ENCODE measurements around the gene CXCR2. TPM values are rescaled to one million over a fixed set of nuclear protein-coding genes. Genes with fewer than 3 reads are reported as not detected.

CXCR2 gene
- total RNA-seq, 2 experiments from 2014 or later, result not detected

DNA sequence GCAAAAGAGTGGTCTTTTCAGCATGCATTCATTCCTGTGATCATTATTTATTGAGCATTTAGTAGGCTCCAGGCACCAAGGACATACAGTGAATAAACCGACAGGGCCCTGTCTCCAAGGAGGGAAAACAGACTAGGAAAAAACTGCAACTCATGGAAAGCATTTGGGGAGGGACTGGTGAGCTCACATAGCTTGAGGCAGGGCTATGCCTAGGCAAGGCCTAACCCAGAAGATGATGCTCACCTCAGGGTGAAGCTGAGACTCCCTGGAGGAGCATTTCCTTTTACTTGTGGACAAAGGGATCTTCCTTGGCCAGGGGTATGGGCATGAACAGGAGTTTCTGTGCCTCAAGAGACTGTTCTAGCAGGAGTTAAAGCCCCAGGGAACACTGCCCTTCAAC lies 37.0 kb downstream of the CXCR2 start:
- Histone ChIP-seq H3K4me1 (ENCODE audit: insufficient read depth, low read length, poor library complexity, severe bottlenecking) (no peaks in the 10 kb centered on the region), H3K9me3 (ENCODE audit: low read length) (no peaks in the 10 kb centered on the region), H3K4me2 (ENCODE audit: low read length) (no peak overlapping the region), H3K79me2 (ENCODE audit: insufficient read depth, low read depth, low read length) (no peaks in the 10 kb centered on the region), H4K20me1 (ENCODE audit: insufficient read depth, low read length) (no peaks in the 10 kb centered on the region), H3K9me2 (ENCODE audit: insufficient read depth, low read length) (no peaks in the 10 kb centered on the region), H3K4me3 (ENCODE audit: low read depth, low read length, poor library complexity, severe bottlenecking) (no peak overlapping the region), H3K36me3 (ENCODE audit: insufficient read depth, low read length) (no peaks in the 10 kb centered on the region), H3K27ac (ENCODE audit: low read depth, low read length, poor library complexity, severe bottlenecking) (no peak overlapping the region), H2AFZ (ENCODE audit: low read length) (no peak overlapping the region)
- BruUV-seq (replicated peaks), result no TSS peak
- TF ChIP-seq, protein P1, sequence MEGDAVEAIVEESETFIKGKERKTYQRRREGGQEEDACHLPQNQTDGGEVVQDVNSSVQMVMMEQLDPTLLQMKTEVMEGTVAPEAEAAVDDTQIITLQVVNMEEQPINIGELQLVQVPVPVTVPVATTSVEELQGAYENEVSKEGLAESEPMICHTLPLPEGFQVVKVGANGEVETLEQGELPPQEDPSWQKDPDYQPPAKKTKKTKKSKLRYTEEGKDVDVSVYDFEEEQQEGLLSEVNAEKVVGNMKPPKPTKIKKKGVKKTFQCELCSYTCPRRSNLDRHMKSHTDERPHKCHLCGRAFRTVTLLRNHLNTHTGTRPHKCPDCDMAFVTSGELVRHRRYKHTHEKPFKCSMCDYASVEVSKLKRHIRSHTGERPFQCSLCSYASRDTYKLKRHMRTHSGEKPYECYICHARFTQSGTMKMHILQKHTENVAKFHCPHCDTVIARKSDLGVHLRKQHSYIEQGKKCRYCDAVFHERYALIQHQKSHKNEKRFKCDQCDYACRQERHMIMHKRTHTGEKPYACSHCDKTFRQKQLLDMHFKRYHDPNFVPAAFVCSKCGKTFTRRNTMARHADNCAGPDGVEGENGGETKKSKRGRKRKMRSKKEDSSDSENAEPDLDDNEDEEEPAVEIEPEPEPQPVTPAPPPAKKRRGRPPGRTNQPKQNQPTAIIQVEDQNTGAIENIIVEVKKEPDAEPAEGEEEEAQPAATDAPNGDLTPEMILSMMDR (conservative IDR thresholded peaks at IDR 0.05; ENCODE audit: low read length), result no peak
- TF ChIP-seq EZH2phosphoT487 (IDR thresholded peaks at IDR 0.05; ENCODE audit: borderline replicate concordance, low read depth, low read length), result no peak
- ChIA-PET CTCF (ENCODE audit: unreplicated experiment) (no interaction called here), POLR2A (interaction anchor here (0.6 kb wide), 1 partner anchor 391 kb away, joined by 3 read pairs; no protein-coding TSS in a partner anchor)
- intact Hi-C loops (cut with micrococcal nuclease; ENCODE audit: unreplicated experiment), result no loop called here
- DNase-seq (ENCODE audit: low spot score), result no peak

DNA sequence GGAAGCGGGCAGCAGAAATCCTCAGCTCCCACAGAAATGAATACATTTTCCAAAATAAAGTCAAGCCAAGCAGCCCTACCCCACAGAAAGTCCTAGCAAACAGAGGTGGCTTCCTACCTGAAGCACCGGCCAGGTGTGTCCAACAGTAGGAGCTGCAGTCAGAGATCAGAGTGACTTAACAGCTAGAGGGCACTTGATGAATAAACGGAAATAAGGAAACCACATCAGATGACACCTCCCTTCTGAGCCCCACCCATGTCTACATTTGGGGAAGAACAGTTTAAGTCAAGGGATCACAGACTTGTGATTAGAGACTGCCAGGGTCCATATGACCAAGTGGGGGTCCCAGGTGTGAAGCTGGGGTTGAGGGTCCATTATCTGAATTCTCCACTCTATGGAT lies 41.0 kb downstream of the CXCR2 start, which contains the start of gene CXCR1:
TSS of gene CXCR1 (minus strand) at position 172 of the 400 bp plus-strand sequence. CDS start 1,751 bp downstream, outside the sequence.
- intact Hi-C loops (cut with micrococcal nuclease; ENCODE audit: unreplicated experiment), result loop anchor here (5.0 kb wide), 1 partner anchor 106 kb away; the partner anchor contains the start of genes AAMP and PNKD

DNA sequence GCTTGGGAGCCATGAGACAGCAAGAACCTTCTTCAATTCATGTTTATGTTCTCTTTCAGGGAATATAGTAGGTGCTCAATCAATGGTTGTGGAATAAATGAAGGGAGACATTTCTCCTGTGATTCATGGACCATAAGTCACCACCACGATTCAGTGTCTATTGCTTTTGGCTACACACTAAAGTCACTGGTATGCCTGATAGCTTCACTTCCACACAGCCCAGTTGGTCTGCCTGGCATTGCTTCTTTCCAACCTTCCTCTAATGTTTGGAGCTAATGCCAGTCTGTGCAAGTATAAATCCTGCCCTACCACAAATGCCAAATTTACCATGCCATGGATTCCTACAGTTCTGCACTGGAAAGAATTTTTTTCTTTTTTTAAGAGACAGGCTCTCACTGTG lies 42.2 kb downstream of the CXCR2 start:
- no peaks in the 10 kb centered on the region for H3K9me3 ChIP-seq (ENCODE audit: low read length)
- BruUV-seq (replicated peaks), result no TSS peak
- no peaks in the 10 kb centered on the region for H4K20me1 ChIP-seq (ENCODE audit: insufficient read depth, low read length)
- no peak overlapping the region for H3K4me2 ChIP-seq (ENCODE audit: low read length)
- H3K9me2 ChIP-seq (ENCODE audit: insufficient read depth, low read length), result no peaks in the 10 kb centered on the region
- H2AFZ ChIP-seq (ENCODE audit: low read length), result no peak overlapping the region
- intact Hi-C loops (cut with micrococcal nuclease; ENCODE audit: unreplicated experiment), result loop anchor here (2.0 to 5.0 kb wide), 2 partner anchors 89 to 104 kb away; partner anchors contain the start of genes AAMP and PNKD
- no peaks in the 10 kb centered on the region for H3K4me1 ChIP-seq (ENCODE audit: insufficient read depth, low read length, poor library complexity, severe bottlenecking)
- H3K27ac ChIP-seq (ENCODE audit: low read depth, low read length, poor library complexity, severe bottlenecking), result no peak overlapping the region
- DNase-seq (ENCODE audit: low spot score), result no peak
- no peak overlapping the region for H3K4me3 ChIP-seq (ENCODE audit: low read depth, low read length, poor library complexity, severe bottlenecking)
- TF ChIP-seq, protein P1 (conservative IDR thresholded peaks at IDR 0.05; ENCODE audit: low read length), result no peak
- no peak for TF ChIP-seq EZH2phosphoT487 (IDR thresholded peaks at IDR 0.05; ENCODE audit: borderline replicate concordance, low read depth, low read length)
- H3K36me3 ChIP-seq (ENCODE audit: insufficient read depth, low read length), result no peaks in the 10 kb centered on the region
- ChIA-PET POLR2A (interaction anchor here (1.0 kb wide), 1 partner anchor 61 kb away, joined by 3 read pairs; no protein-coding TSS in a partner anchor), CTCF (ENCODE audit: unreplicated experiment) (no interaction called here)
- H3K79me2 ChIP-seq (ENCODE audit: insufficient read depth, low read depth, low read length), result no peaks in the 10 kb centered on the region

More for the DNA sequence above, 41.0 kb downstream of the CXCR2 start, which contains the start of gene CXCR1:
- Histone ChIP-seq H3K4me3 (ENCODE audit: low read depth, low read length, poor library complexity, severe bottlenecking) (no peak within 1 kb of the TSS), H3K79me2 (ENCODE audit: insufficient read depth, low read depth, low read length) (no peaks in the 10 kb centered on the region), H3K36me3 (ENCODE audit: insufficient read depth, low read length) (no peaks in the 10 kb centered on the region), H4K20me1 (ENCODE audit: insufficient read depth, low read length) (no peaks in the 10 kb centered on the region), H3K9me2 (ENCODE audit: insufficient read depth, low read length) (no peaks in the 10 kb centered on the region), H3K4me2 (ENCODE audit: low read length) (no peak within 1 kb of the TSS), H3K9me3 (ENCODE audit: low read length) (no peaks in the 10 kb centered on the region), H3K27ac (ENCODE audit: low read depth, low read length, poor library complexity, severe bottlenecking) (no peak within 1 kb of the TSS), H2AFZ (ENCODE audit: low read length) (no peak within 1 kb of the TSS), H3K4me1 (ENCODE audit: insufficient read depth, low read length, poor library complexity, severe bottlenecking) (no peaks in the 10 kb centered on the region)
- ChIA-PET POLR2A (interaction anchor here (0.5 to 1.0 kb wide), 2 partner anchors 62 to 297 kb away, joined by 3 to 4 read pairs; no protein-coding TSS in a partner anchor), CTCF (ENCODE audit: unreplicated experiment) (no interaction called here)
- peak; percentile 22 for DNase-seq (ENCODE audit: low spot score)
- no TSS peak for BruUV-seq (replicated peaks)
- TF ChIP-seq, protein P1 (conservative IDR thresholded peaks at IDR 0.05; ENCODE audit: low read length), result no peak
- no peak for TF ChIP-seq EZH2phosphoT487 (IDR thresholded peaks at IDR 0.05; ENCODE audit: borderline replicate concordance, low read depth, low read length)

All from OCI-LY7 (cell line).